ENCODE measurements around the gene HLCS. TPM values are rescaled to one million over a fixed set of nuclear protein-coding genes. Genes with fewer than 3 reads are reported as not detected.

HLCS gene
- total RNA-seq, 1 experiment from 2014 or later: 13.0 TPM

DNA sequence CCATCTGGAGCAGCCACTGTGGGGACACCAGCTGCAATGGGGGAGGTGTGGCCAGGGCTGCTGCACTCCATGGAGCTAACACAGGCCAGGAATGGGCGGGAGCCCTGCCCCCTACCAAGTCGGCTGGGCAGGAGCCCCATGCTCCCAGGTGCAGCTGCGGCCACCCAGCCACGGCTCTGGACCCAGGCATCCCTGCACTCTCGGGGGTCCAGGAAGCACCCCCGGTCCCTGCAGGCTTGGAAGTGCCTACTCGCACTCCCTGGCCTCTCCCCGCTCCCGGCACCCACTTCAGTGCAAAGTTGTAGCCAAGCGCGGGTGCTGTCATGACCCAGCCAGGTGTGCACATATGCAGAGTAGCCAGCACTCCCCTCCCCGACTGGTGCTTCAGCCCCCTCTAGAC is 91.8 kb downstream of the HLCS start:
- Histone ChIP-seq H3K27me3 (ENCODE audit: control insufficient read depth, insufficient read depth, low read length) (no peaks in the 10 kb centered on the region), H3K4me3 (ENCODE audit: insufficient read depth, low read depth, low read length) (no peak overlapping the region)

GRCh38 chr21:36873513-36873912 is 93.0 kb downstream of the HLCS start:
- DNase-seq: no peak
- Histone ChIP-seq H3K27me3 (ENCODE audit: control insufficient read depth, insufficient read depth, low read length) (no peaks in the 10 kb centered on the region), H3K36me3 (replicated peaks; ENCODE audit: control insufficient read depth, insufficient read depth, low read length) (no peaks in the 10 kb centered on the region), H3K4me3 (ENCODE audit: insufficient read depth, low read depth, low read length) (no peak overlapping the region)

More for the DNA sequence above, 91.8 kb downstream of the HLCS start:
- no peak for DNase-seq
- H3K36me3 ChIP-seq (replicated peaks; ENCODE audit: control insufficient read depth, insufficient read depth, low read length): no peaks in the 10 kb centered on the region

GRCh38 chr21:36867291-36867905 is 99.1 kb downstream of the HLCS start:
- Histone ChIP-seq H3K4me3 (ENCODE audit: insufficient read depth, low read depth, low read length) (no peak overlapping the region), H3K27me3 (ENCODE audit: control insufficient read depth, insufficient read depth, low read length) (no peaks in the 10 kb centered on the region), H3K36me3 (replicated peaks; ENCODE audit: control insufficient read depth, insufficient read depth, low read length) (no peaks in the 10 kb centered on the region)
- DNase-seq: no peak

- Histone ChIP-seq H3K4me3 (ENCODE audit: insufficient read depth, low read depth, low read length) (no peak overlapping the region), H3K27me3 (ENCODE audit: control insufficient read depth, insufficient read depth, low read length) (no peaks in the 10 kb centered on the region), H3K36me3 (replicated peaks; ENCODE audit: control insufficient read depth, insufficient read depth, low read length) (no peaks in the 10 kb centered on the region)
- DNase-seq: no peak
These were observed 100.0 kb downstream of the HLCS start for GRCh38 chr21:36866419-36866818.

- no peak overlapping the region for H3K4me3 ChIP-seq (ENCODE audit: insufficient read depth, low read depth, low read length)
- H3K27me3 ChIP-seq (ENCODE audit: control insufficient read depth, insufficient read depth, low read length): no peaks in the 10 kb centered on the region
- no peak for DNase-seq
- no peaks in the 10 kb centered on the region for H3K36me3 ChIP-seq (replicated peaks; ENCODE audit: control insufficient read depth, insufficient read depth, low read length)
These were observed 101.5 kb downstream of the HLCS start for GRCh38 chr21:36864974-36865373.

GRCh38 chr21:36863260-36863659 is 103.2 kb downstream of the HLCS start:
- Histone ChIP-seq H3K27me3 (ENCODE audit: control insufficient read depth, insufficient read depth, low read length) (no peaks in the 10 kb centered on the region), H3K36me3 (replicated peaks; ENCODE audit: control insufficient read depth, insufficient read depth, low read length) (no peaks in the 10 kb centered on the region), H3K4me3 (ENCODE audit: insufficient read depth, low read depth, low read length) (no peak overlapping the region)
- no peak for DNase-seq

DNA sequence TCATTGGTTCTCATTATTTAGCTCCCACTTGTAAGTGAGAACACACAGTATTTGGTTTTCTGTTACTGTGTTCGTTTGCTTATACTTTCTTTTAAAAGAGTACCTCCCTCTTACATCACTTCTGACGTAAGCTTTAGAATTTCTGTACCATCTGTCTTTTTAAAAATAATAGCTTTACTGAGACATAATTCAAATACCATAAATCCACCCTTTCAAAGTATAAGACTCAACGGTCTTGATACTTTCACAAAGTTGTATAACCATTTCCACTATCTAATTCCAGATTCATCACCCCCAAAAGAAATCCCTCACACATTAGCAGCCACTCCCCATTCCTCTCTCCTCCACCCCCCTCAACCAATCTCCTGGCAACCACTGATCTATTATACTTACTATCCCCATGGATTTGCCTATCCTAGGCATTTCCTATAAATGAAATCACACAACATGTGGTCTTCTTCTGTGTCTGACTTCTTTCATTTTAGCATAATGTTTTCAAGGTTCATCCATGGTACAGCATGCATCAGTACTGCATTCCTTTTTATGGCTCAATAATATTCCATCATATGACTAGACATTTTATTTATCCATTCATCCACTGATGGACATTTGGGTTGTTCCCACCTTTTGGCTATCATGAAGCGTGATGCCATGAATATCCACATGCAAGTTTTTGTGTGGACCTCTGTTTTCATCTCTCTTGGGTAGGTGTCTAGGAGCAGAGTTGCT is 104.7 kb downstream of the HLCS start:
- Histone ChIP-seq H3K36me3 (replicated peaks; ENCODE audit: control insufficient read depth, insufficient read depth, low read length) (no peaks in the 10 kb centered on the region), H3K27me3 (ENCODE audit: control insufficient read depth, insufficient read depth, low read length) (no peaks in the 10 kb centered on the region), H3K4me3 (ENCODE audit: insufficient read depth, low read depth, low read length) (no peak overlapping the region)
- no peak for DNase-seq

GRCh38 chr21:36860736-36861594 is 105.5 kb downstream of the HLCS start:
- no peak overlapping the region for H3K4me3 ChIP-seq (ENCODE audit: insufficient read depth, low read depth, low read length)
- DNase-seq: no peak
- no peaks in the 10 kb centered on the region for H3K27me3 ChIP-seq (ENCODE audit: control insufficient read depth, insufficient read depth, low read length)
- H3K36me3 ChIP-seq (replicated peaks; ENCODE audit: control insufficient read depth, insufficient read depth, low read length): no peaks in the 10 kb centered on the region

DNA sequence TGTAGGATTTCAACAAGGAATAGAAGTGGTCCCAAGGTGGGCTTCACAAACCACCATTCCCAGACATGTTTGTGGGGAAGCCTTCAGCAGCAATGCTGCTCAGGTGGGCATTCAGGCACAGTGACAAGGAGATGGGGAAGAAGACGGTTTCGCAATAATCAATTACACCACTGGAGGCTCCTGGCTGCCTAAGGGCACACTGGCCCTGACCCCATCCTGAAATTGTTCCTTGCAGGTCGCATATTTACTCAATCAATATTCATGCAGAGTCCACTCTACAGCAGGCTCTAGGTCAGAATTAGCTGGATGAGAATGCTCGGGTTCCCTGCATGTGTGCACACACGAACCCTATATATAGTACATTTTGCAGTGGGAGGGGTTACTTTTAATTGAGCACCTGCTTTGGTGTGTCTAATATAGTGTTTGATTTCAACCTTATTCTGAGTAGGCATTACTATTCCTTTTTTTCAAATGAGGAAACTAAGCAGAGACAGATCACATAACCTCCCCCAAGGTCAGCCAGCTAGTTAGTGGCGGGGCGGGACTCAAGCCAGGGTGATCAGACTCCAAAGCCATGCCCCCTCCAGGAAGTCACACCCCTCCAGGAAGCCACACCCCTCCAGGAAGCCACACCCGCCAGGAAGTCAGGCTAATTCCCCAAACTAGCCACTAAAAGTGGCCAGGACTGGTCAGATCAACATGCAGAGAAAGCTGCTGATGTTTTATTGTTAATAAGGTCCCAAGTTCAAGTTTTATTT is 106.5 kb downstream of the HLCS start:
- Histone ChIP-seq H3K27me3 (ENCODE audit: control insufficient read depth, insufficient read depth, low read length) (no peaks in the 10 kb centered on the region), H3K4me3 (ENCODE audit: insufficient read depth, low read depth, low read length) (no peak overlapping the region), H3K36me3 (replicated peaks; ENCODE audit: control insufficient read depth, insufficient read depth, low read length) (no peaks in the 10 kb centered on the region)
- peak; percentile 84 for DNase-seq

DNA sequence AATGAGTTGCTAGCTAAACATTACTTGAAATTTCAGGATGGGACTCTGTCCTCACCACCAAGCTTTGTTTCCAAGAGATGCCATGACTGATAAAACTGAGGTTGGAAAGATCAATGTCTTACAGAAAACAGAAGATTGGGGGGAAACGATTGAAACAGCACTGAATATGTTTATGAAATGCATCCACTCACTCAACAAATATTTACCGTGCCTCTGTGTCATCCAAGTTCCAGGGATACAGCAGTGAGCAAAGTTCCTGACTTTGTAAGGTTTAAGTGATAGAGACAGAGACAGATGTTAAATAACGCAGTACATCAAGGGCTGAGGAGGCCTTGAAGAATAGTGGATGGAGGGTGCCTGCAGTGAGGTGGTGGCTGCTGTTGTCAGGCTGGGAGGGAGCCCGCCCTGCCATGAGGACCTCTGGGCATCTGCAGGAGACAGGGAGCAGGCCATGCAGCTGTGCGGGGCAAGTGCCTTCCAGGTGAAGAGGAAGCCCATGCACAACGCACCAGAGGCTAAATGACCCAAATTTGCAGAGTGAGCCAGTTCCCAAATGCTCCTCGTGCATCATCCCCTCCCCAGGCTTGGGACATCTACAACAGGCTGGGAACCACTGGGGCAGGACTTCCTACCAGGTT is 108.0 kb downstream of the HLCS start:
- no peak for DNase-seq
- H3K27me3 ChIP-seq (ENCODE audit: control insufficient read depth, insufficient read depth, low read length): no peaks in the 10 kb centered on the region
- no peak overlapping the region for H3K4me3 ChIP-seq (ENCODE audit: insufficient read depth, low read depth, low read length)
- H3K36me3 ChIP-seq (replicated peaks; ENCODE audit: control insufficient read depth, insufficient read depth, low read length): no peaks in the 10 kb centered on the region

DNA sequence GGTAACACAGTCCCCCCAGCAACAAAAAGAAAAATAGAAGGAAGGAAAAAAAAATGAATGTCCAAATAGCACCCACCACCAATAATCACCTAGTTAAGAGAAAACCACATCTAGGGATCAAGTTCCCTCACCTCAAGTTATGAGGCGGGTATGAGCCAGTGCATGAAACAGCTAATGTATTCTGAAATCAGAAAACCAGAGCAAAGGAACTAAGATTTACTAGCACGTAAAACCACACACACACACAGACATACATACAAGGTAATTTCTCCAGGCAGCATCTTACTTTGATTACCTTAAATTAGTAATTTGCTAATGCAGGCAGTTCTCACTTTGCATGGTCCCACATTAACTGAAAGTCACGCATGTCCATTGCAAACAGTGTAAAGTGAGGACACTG is 109.8 kb downstream of the HLCS start:
- DNase-seq: no peak

GRCh38 chr21:36854391-36854790 is 112.1 kb downstream of the HLCS start:
- Histone ChIP-seq H3K27me3 (ENCODE audit: control insufficient read depth, insufficient read depth, low read length) (no peaks in the 10 kb centered on the region), H3K36me3 (replicated peaks; ENCODE audit: control insufficient read depth, insufficient read depth, low read length) (no peaks in the 10 kb centered on the region), H3K4me3 (ENCODE audit: insufficient read depth, low read depth, low read length) (no peak overlapping the region)
- DNase-seq: peak; percentile 80

More for the DNA sequence above, 109.8 kb downstream of the HLCS start:
- Histone ChIP-seq H3K4me3 (ENCODE audit: insufficient read depth, low read depth, low read length) (no peak overlapping the region), H3K27me3 (ENCODE audit: control insufficient read depth, insufficient read depth, low read length) (no peaks in the 10 kb centered on the region), H3K36me3 (replicated peaks; ENCODE audit: control insufficient read depth, insufficient read depth, low read length) (no peaks in the 10 kb centered on the region)

DNA sequence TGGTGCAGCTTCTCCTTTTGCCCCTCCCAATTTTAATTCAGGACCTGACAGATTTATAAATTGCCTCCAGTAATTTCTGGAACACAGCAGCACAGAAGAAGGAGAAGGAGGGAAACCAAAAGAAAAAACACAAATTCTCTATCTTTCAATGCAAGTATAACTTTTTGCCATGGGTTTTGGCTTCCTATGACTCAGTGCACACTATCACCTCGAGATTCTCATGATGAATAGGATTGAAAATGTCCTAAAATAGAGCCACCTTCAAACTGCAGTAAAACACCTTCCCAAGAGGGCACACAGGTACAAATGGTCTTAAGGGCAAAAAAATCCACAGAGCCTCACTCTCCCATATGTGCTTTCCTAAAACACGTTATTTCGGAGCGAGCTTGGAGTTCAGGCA is 113.6 kb downstream of the HLCS start:
- no peak for DNase-seq

GRCh38 chr21:36852293-36852692 is 114.2 kb downstream of the HLCS start:
- DNase-seq: no peak
- no peaks in the 10 kb centered on the region for H3K36me3 ChIP-seq (replicated peaks; ENCODE audit: control insufficient read depth, insufficient read depth, low read length)
- no peaks in the 10 kb centered on the region for H3K27me3 ChIP-seq (ENCODE audit: control insufficient read depth, insufficient read depth, low read length)
- H3K4me3 ChIP-seq (ENCODE audit: insufficient read depth, low read depth, low read length): no peak overlapping the region

More for the DNA sequence above, 113.6 kb downstream of the HLCS start:
- Histone ChIP-seq H3K27me3 (ENCODE audit: control insufficient read depth, insufficient read depth, low read length) (no peaks in the 10 kb centered on the region), H3K4me3 (ENCODE audit: insufficient read depth, low read depth, low read length) (no peak overlapping the region), H3K36me3 (replicated peaks; ENCODE audit: control insufficient read depth, insufficient read depth, low read length) (no peaks in the 10 kb centered on the region)

Data from H7 (cell line).